ENCODE results near the gene SUFU. TPM values are rescaled to one million over a fixed set of nuclear protein-coding genes. Genes with fewer than 3 reads are reported as not detected.

Gene SUFU
- total and polyA plus RNA-seq, 9 donors: 4.6 to 19.1 (median 14.2) TPM

- Histone ChIP-seq H3K9me3 (no peaks in the 10 kb centered on the region), H3K27ac (no peak overlapping the region), H3K4me1 (ENCODE audit: insufficient read depth) (no peaks in the 10 kb centered on the region), H3K4me3 (no peak overlapping the region), H3K27me3 (no peaks in the 10 kb centered on the region), H3K36me3 (no peaks in the 10 kb centered on the region)
- TF ChIP-seq CTCF (IDR thresholded peaks at IDR 0.05) (no peak), EP300 (IDR thresholded peaks at IDR 0.05) (no peak), POLR2A (IDR thresholded peaks at IDR 0.05) (no peak)
- intact Hi-C loops (cut with DNase I): no loop called here
- WGBS, 3 donors: 89 to 90% (median 90%) methylated on average over 6 of the region's 6 CpGs
- no peak for DNase-seq
These were observed 8.0 kb downstream of the SUFU start for GRCh38 chr10:102511583-102512274.

- DNase-seq: no peak
- Histone ChIP-seq H3K9me3 (no peaks in the 10 kb centered on the region), H3K4me3 (no peak overlapping the region), H3K36me3 (no peaks in the 10 kb centered on the region), H3K4me1 (ENCODE audit: insufficient read depth) (no peaks in the 10 kb centered on the region), H3K27me3 (no peaks in the 10 kb centered on the region), H3K27ac (no peak overlapping the region)
- 88 to 96% (median 88%) methylated on average over 12 of the region's 12 CpGs for WGBS, 3 donors
- TF ChIP-seq EP300 (IDR thresholded peaks at IDR 0.05) (no peak), POLR2A (IDR thresholded peaks at IDR 0.05) (no peak), CTCF (IDR thresholded peaks at IDR 0.05) (no peak)
- intact Hi-C loops (cut with DNase I): no loop called here
These were observed 10.9 kb downstream of the SUFU start for GRCh38 chr10:102514487-102515311.

GRCh38 chr10:102515724-102516123 lies 12.0 kb downstream of the SUFU start:
- Histone ChIP-seq H3K4me1 (ENCODE audit: insufficient read depth) (no peaks in the 10 kb centered on the region), H3K9me3 (no peaks in the 10 kb centered on the region), H3K27ac (no peak overlapping the region), H3K4me3 (no peak overlapping the region), H3K36me3 (no peaks in the 10 kb centered on the region), H3K27me3 (no peaks in the 10 kb centered on the region)
- 91 to 95% (median 94%) methylated on average over 3 of the region's 3 CpGs for WGBS, 3 donors
- intact Hi-C loops (cut with DNase I): no loop called here
- DNase-seq: no peak
- no peak for TF ChIP-seq POLR2A (IDR thresholded peaks at IDR 0.05)
- no peak for TF ChIP-seq CTCF (IDR thresholded peaks at IDR 0.05)

GRCh38 chr10:102517553-102517952 lies 13.8 kb downstream of the SUFU start:
- intact Hi-C loops (cut with DNase I): no loop called here
- H3K4me3 ChIP-seq: no peak overlapping the region
- 64 to 89% (median 85%) methylated on average over 3 of the region's 3 CpGs for WGBS, 3 donors

More at GRCh38 chr10:102517553-102517952, 13.8 kb downstream of the SUFU start:
- Histone ChIP-seq H3K36me3 (no peaks in the 10 kb centered on the region), H3K27ac (no peak overlapping the region), H3K9me3 (no peaks in the 10 kb centered on the region), H3K4me1 (ENCODE audit: insufficient read depth) (no peaks in the 10 kb centered on the region), H3K27me3 (no peaks in the 10 kb centered on the region)
- DNase-seq: no peak
- TF ChIP-seq CTCF (IDR thresholded peaks at IDR 0.05): no peak
- no peak for TF ChIP-seq EP300 (IDR thresholded peaks at IDR 0.05)
- no peak for TF ChIP-seq POLR2A (IDR thresholded peaks at IDR 0.05)
